ENCODE results near the gene ERMARD. TPM values are rescaled to one million over a fixed set of nuclear protein-coding genes. Genes with fewer than 3 reads are reported as not detected.
A peak's percentile ranks its signal among the peaks of the same experiment; 100 is the strongest.

ERMARD gene
- total RNA-seq, 1 donor from 2014 or later = 30.3 TPM

- peak overlapping the region; percentile 48 for H3K27ac Mint-ChIP-seq
- H3K27me3 Mint-ChIP-seq = no peaks in the 10 kb centered on the region
- peaks cover 18% of the 10 kb centered on the region for H3K4me1 Mint-ChIP-seq (ENCODE audit: low read depth)
- H3K36me3 Mint-ChIP-seq (ENCODE audit: insufficient read depth) = peaks cover 19% of the 10 kb centered on the region
- H3K4me3 Mint-ChIP-seq (ENCODE audit: low read depth) = no peak overlapping the region
- DNase-seq (ENCODE audit: low spot score, unreplicated experiment) = no peak
- no peak for TF ChIP-seq CTCF (IDR thresholded peaks at IDR 0.05; ENCODE audit: unreplicated experiment)
- H3K9me3 Mint-ChIP-seq (ENCODE audit: low read depth) = no peaks in the 10 kb centered on the region
Measured at GRCh38 chr6:169766921-169767736, 15.7 kb downstream of the ERMARD start.

- Mint-ChIP-seq H3K36me3 (ENCODE audit: insufficient read depth) (peaks cover 15% of the 10 kb centered on the region), H3K4me3 (ENCODE audit: low read depth) (no peak overlapping the region), H3K4me1 (ENCODE audit: low read depth) (peaks cover 5% of the 10 kb centered on the region), H3K27me3 (no peaks in the 10 kb centered on the region), H3K27ac (no peak overlapping the region), H3K9me3 (ENCODE audit: low read depth) (no peaks in the 10 kb centered on the region)
- no peak for DNase-seq (ENCODE audit: low spot score, unreplicated experiment)
- no peak for TF ChIP-seq CTCF (IDR thresholded peaks at IDR 0.05; ENCODE audit: unreplicated experiment)
Measured at GRCh38 chr6:169774347-169774746, 22.9 kb downstream of the ERMARD start.

- Mint-ChIP-seq H3K36me3 (ENCODE audit: insufficient read depth) (peaks cover 17% of the 10 kb centered on the region), H3K27me3 (no peaks in the 10 kb centered on the region), H3K4me3 (ENCODE audit: low read depth) (no peak overlapping the region), H3K4me1 (ENCODE audit: low read depth) (peaks cover 5% of the 10 kb centered on the region), H3K27ac (peak overlapping the region; percentile 47), H3K9me3 (ENCODE audit: low read depth) (no peaks in the 10 kb centered on the region)
- no peak for DNase-seq (ENCODE audit: low spot score, unreplicated experiment)
- no peak for TF ChIP-seq CTCF (IDR thresholded peaks at IDR 0.05; ENCODE audit: unreplicated experiment)
Measured at GRCh38 chr6:169775321-169775720, 23.9 kb downstream of the ERMARD start.

- no peak for TF ChIP-seq CTCF (IDR thresholded peaks at IDR 0.05; ENCODE audit: unreplicated experiment)
- no peak for DNase-seq (ENCODE audit: low spot score, unreplicated experiment)
- H3K36me3 Mint-ChIP-seq (ENCODE audit: insufficient read depth) = peaks cover 25% of the 10 kb centered on the region
- H3K27ac Mint-ChIP-seq = no peak overlapping the region
- H3K9me3 Mint-ChIP-seq (ENCODE audit: low read depth) = peaks cover 3% of the 10 kb centered on the region
- no peak overlapping the region for H3K4me3 Mint-ChIP-seq (ENCODE audit: low read depth)
- H3K27me3 Mint-ChIP-seq = no peaks in the 10 kb centered on the region
- H3K4me1 Mint-ChIP-seq (ENCODE audit: low read depth) = peaks cover 5% of the 10 kb centered on the region
Measured at GRCh38 chr6:169776379-169776778, 25.0 kb downstream of the ERMARD start.

- peaks cover 23% of the 10 kb centered on the region for H3K36me3 Mint-ChIP-seq (ENCODE audit: insufficient read depth)
- no peak for DNase-seq (ENCODE audit: low spot score, unreplicated experiment)
- TF ChIP-seq CTCF (IDR thresholded peaks at IDR 0.05; ENCODE audit: unreplicated experiment) = no peak
- H3K27ac Mint-ChIP-seq = peak overlapping the region; percentile 41
- H3K9me3 Mint-ChIP-seq (ENCODE audit: low read depth) = peaks cover 3% of the 10 kb centered on the region
- H3K4me1 Mint-ChIP-seq (ENCODE audit: low read depth) = peaks cover 5% of the 10 kb centered on the region
- H3K4me3 Mint-ChIP-seq (ENCODE audit: low read depth) = no peak overlapping the region
- no peaks in the 10 kb centered on the region for H3K27me3 Mint-ChIP-seq
Measured at GRCh38 chr6:169777896-169778295, 26.5 kb downstream of the ERMARD start.
